NCI-H1436 (cell line): Measurements from ENCODE around the gene KLHL3.

Experiments used
- DNase-seq: peaks from one replicate; lab custom pipeline; 2025; lab: John Stamatoyannopoulos, UW

The KLHL3 gene

GRCh38 chr5:137747848-137748247, 12.0 kb upstream of the KLHL3 start:
- no peak for DNase-seq

GRCh38 chr5:137743031-137743640, 7.2 kb upstream of the KLHL3 start:
- DNase-seq, result peak; percentile 83

- peak; percentile 88 for DNase-seq
Observed at GRCh38 chr5:137741718-137742117, 5.8 kb upstream of the KLHL3 start.

GRCh38 chr5:137739737-137740136, 3.8 kb upstream of the KLHL3 start:
- DNase-seq, result no peak

GRCh38 chr5:137738947-137739346, 3.1 kb upstream of the KLHL3 start:
- no peak for DNase-seq

- DNase-seq, result no peak
Observed at GRCh38 chr5:137737349-137738131, 1.7 kb upstream of the KLHL3 start.

- no peak for DNase-seq
Observed at GRCh38 chr5:137736496-137736895, 607 bp upstream of the KLHL3 start.

- no peak for DNase-seq
Observed at GRCh38 chr5:137734962-137735554, 831 bp downstream of the KLHL3 start.

- DNase-seq, result peak; percentile 51
Observed at GRCh38 chr5:137734331-137734730, 1.6 kb downstream of the KLHL3 start.

- no peak for DNase-seq
Observed at GRCh38 chr5:137733922-137734321, 2.0 kb downstream of the KLHL3 start.

GRCh38 chr5:137733006-137733405, 2.9 kb downstream of the KLHL3 start:
- no peak for DNase-seq

- no peak for DNase-seq
Observed at GRCh38 chr5:137731176-137731575, 4.7 kb downstream of the KLHL3 start.

- DNase-seq, result no peak
Observed at GRCh38 chr5:137730336-137730735, 5.6 kb downstream of the KLHL3 start.

- no peak for DNase-seq
Observed at GRCh38 chr5:137728048-137728447, 7.8 kb downstream of the KLHL3 start.

- DNase-seq, result no peak
Observed at GRCh38 chr5:137727623-137728022, 8.3 kb downstream of the KLHL3 start.

GRCh38 chr5:137724251-137724650, 11.6 kb downstream of the KLHL3 start:
- no peak for DNase-seq

- DNase-seq, result no peak
Observed at GRCh38 chr5:137718611-137719010, 17.3 kb downstream of the KLHL3 start.

- DNase-seq, result no peak
Observed at GRCh38 chr5:137716337-137716736, 19.6 kb downstream of the KLHL3 start.

GRCh38 chr5:137715456-137715855, 20.4 kb downstream of the KLHL3 start:
- DNase-seq, result no peak

- no peak for DNase-seq
Observed at GRCh38 chr5:137714946-137715345, 20.9 kb downstream of the KLHL3 start.

GRCh38 chr5:137714494-137714893, 21.4 kb downstream of the KLHL3 start:
- DNase-seq, result no peak

- no peak for DNase-seq
Observed at GRCh38 chr5:137712139-137712667, 23.7 kb downstream of the KLHL3 start.

- DNase-seq, result no peak
Observed at GRCh38 chr5:137710086-137710485, 25.8 kb downstream of the KLHL3 start.
